Gastrocnemius medialis (tissue), 4 donors: Measurements from ENCODE around the gene CLEC5A. TPM values are rescaled to one million over a fixed set of nuclear protein-coding genes. Genes with fewer than 3 reads are reported as not detected.
"Not testable (repeated sequence)": the region's sequence is repeated elsewhere in the genome, so short reads cannot be mapped to it uniquely, and the experiment has no call there.

Source experiments
- ATAC-seq, 2 donors: fragments of 150-250 bp; one replicate each; pipeline ENCODE4 v1.9.1; 2016
- DNase-seq, 2 donors: peaks; one replicate each; pipeline ENCODE4 v3.0.0-alpha.2; 2019
- H3K27ac ChIP-seq, 4 donors: fragments of 200-600 bp; sonication (generic); 1 replicate in 1 of 4; 2 replicates in 3 of 4; pipeline ENCODE4 v1.5.1; 2016 to 2018; ENCODE audit warnings: mild to moderate bottlenecking in 2 of 4, moderate library complexity in 1 of 4
- H3K27me3 ChIP-seq, 3 donors: fragments of 200-600 bp; sonication (generic) in 2 of 3; 1 replicate in 1 of 3; 2 replicates in 2 of 3; pipeline versions ENCODE4 v1.5.1 to v1.6.0; 2016 to 2019; ENCODE audit warnings: mild to moderate bottlenecking in 1 of 3, moderate library complexity in 1 of 3
- H3K36me3 ChIP-seq, 2 donors: fragments of 200-600 bp; sonication (generic) in 1 of 2; one replicate each; pipeline ENCODE4 v1.5.1; 2017 to 2018
- H3K4me1 ChIP-seq, 2 donors: fragments of 200-600 bp; sonication (generic) in 1 of 2; one replicate each; pipeline ENCODE4 v1.5.1; 2016 to 2017; ENCODE audit warnings: mild to moderate bottlenecking in 2 of 2
- H3K4me3 ChIP-seq, 4 donors: fragments of 200-600 bp; sonication (generic) in 3 of 4; 1 replicate in 1 of 4; 2 replicates in 3 of 4; pipeline ENCODE4 v1.5.1; 2016 to 2019; ENCODE audit warnings: mild to moderate bottlenecking in 2 of 4
- H3K9me3 ChIP-seq, 3 donors: fragments of 200-600 bp; sonication (generic) in 2 of 3; 1 replicate in 1 of 3; 2 replicates in 2 of 3; pipeline ENCODE4 v1.5.1; 2016 to 2019
- CTCF ChIP-seq, 5 experiments: fragments of 450-650 bp in 3 of 5; fragments of 200-600 bp in 2 of 5; sonication (generic) in 2 of 5; IDR thresholded peaks in 4 of 5; conservative IDR thresholded peaks in 1 of 5; 1 replicate in 4 of 5; 2 replicates in 1 of 5; pipeline ENCODE4 v1.5.1; 2016 to 2019; ENCODE audit warnings: antibody characterized with exemption in 5 of 5, mild to moderate bottlenecking in 3 of 5, moderate library complexity in 3 of 5
- POLR2A ChIP-seq, 2 donors: fragments of 450-650 bp; IDR thresholded peaks; one replicate each; pipeline ENCODE4 v1.6.1; 2017; ENCODE audit warnings: antibody characterized with exemption in 2 of 2, mild to moderate bottlenecking in 2 of 2, moderate library complexity in 2 of 2
- in situ Hi-C, 4 donors: fragments of 200-750 bp; cut with MboI; loops; one replicate each; pipeline versions ENCODE4 v1.15.0 to v1.8.0; 2017; ENCODE audit warnings: low sequenced_read_pairs in 4 of 4
- intact Hi-C: fragments of 100-400 bp; cut with DNase I; formaldehyde crosslinking; loops from one replicate; pipeline ENCODE4 v1.15.1; 2023; ENCODE audit warnings: low total_unique reads
- total RNA-seq, 4 donors: library from RNA; depleted of rRNA; stranded (reverse); fragments of >200 nt; gene quantifications; one replicate each; pipeline versions ENCODE4 v1.1.0 to v1.2.3, GENCODE V29; 2016

The CLEC5A gene
- total RNA-seq, 4 donors from 2014 or later: not detected

- no peak for TF ChIP-seq POLR2A (IDR thresholded peaks at IDR 0.05)
- no peak for TF ChIP-seq CTCF (IDR thresholded peaks at IDR 0.05 in 4 of 5, conservative IDR thresholded peaks at IDR 0.05 in 1 of 5)
- Histone ChIP-seq H3K27ac (no peak overlapping the region), H3K9me3 (no peaks in the 10 kb centered on the region), H3K4me3 (no peak overlapping the region), H3K27me3 (no peaks in the 10 kb centered on the region), H3K36me3 (no peaks in the 10 kb centered on the region), H3K4me1 (no peaks in the 10 kb centered on the region)
- in situ Hi-C loops: no loop called here
- intact Hi-C loops: no loop called here
- DNase-seq (no peak), ATAC-seq (no peak)
These were observed 26.5 kb downstream of the CLEC5A start for GRCh38 chr7:141920281-141920680.

DNA sequence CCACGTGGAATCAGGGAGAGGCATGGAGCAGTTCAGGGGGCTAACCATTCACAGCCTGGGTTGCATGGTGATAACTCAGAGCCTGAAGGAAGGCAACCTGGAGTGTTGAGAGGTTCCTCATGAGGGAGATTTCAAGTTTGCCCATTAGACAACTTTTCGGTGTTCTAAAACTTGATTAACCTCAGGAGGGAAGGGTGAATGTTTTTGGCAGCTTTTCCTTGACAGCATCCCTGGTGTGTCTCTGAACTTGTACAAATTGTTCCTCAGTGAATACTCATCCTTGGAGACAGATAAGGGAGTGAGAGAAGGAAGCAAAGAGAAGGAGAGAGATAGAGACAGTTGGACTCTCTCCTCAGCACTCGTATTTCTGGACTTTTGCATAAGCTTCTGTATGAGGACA is 30.7 kb downstream of the CLEC5A start, which contains the start of gene OR9A4:
TSS of gene OR9A4 (plus strand) at position 301 of the 400 bp plus-strand sequence. CDS start 2,477 bp downstream, outside the sequence.
- ATAC-seq (no peak), DNase-seq (no peak)
- no peaks in the 10 kb centered on the region for H3K9me3 ChIP-seq
- H3K27me3 ChIP-seq: no peaks in the 10 kb centered on the region
- no peak within 1 kb of the TSS for H3K4me3 ChIP-seq
- no peak for TF ChIP-seq POLR2A (IDR thresholded peaks at IDR 0.05)
- no peak for TF ChIP-seq CTCF (IDR thresholded peaks at IDR 0.05 in 4 of 5, conservative IDR thresholded peaks at IDR 0.05 in 1 of 5)
- H3K36me3 ChIP-seq: no peaks in the 10 kb centered on the region
- intact Hi-C loops (no loop called here), in situ Hi-C loops (no loop called here)
- H3K27ac ChIP-seq: no peak within 1 kb of the TSS
- no peaks in the 10 kb centered on the region for H3K4me1 ChIP-seq

DNA sequence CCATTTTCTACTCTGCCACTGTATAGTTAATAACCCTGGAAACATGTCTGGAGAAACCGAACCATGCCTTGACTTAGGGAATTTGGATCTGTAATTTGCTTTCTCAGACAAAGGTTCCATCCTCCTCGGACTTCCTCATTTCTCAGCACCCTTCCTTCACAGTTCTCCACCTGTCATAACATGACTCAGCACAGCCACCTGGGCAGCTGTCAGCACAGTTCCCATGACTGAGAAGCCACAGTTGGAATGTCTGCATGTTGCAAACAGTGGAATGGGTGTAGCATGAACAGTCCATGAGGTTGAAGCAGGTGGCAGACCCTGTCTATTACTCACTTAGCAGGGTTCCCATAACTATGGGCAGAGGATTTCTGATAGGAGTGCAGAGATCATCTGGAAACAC is 31.2 kb downstream of the CLEC5A start:
- Histone ChIP-seq H3K27ac (no peak overlapping the region), H3K27me3 (no peaks in the 10 kb centered on the region), H3K4me3 (no peak overlapping the region), H3K36me3 (no peaks in the 10 kb centered on the region), H3K4me1 (no peaks in the 10 kb centered on the region), H3K9me3 (no peaks in the 10 kb centered on the region)
- ATAC-seq (no peak), DNase-seq (no peak)
- no peak for TF ChIP-seq CTCF (IDR thresholded peaks at IDR 0.05 in 4 of 5, conservative IDR thresholded peaks at IDR 0.05 in 1 of 5)
- no peak for TF ChIP-seq POLR2A (IDR thresholded peaks at IDR 0.05)
- intact Hi-C loops (no loop called here), in situ Hi-C loops (no loop called here)

GRCh38 chr7:141911391-141911790 is 35.4 kb downstream of the CLEC5A start:
- DNase-seq: no peak
- no peaks in the 10 kb centered on the region for H3K4me1 ChIP-seq
- no peaks in the 10 kb centered on the region for H3K36me3 ChIP-seq
- in situ Hi-C loops: no loop called here
- no peak for TF ChIP-seq CTCF (IDR thresholded peaks at IDR 0.05 in 4 of 5, conservative IDR thresholded peaks at IDR 0.05 in 1 of 5)
- TF ChIP-seq POLR2A (IDR thresholded peaks at IDR 0.05): no peak
- H3K4me3 ChIP-seq: no peak overlapping the region
- no peaks in the 10 kb centered on the region for H3K27me3 ChIP-seq
- H3K9me3 ChIP-seq: no peaks in the 10 kb centered on the region
- H3K27ac ChIP-seq: no peak overlapping the region
- intact Hi-C loops: no loop called here
- no peak for ATAC-seq

DNA sequence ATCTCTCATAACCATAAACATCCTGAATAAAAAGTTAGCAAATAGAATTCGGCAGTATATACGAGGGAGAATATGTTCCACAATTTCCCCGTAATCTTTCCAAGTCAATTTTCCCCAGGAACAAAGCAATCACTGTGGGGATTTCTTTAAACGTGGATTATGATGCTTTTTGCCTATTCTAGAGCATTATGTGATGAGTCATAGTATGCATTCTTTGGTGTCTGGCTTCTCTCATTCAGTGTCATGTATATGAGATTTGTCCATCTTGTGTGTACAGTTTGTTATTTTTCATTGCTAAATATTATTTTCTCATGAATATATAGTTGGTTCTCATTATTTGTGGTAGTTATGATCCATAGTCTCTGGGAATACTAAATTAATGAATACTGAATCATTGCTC is 40.5 kb downstream of the CLEC5A start:
- in situ Hi-C loops: no loop called here

GRCh38 chr7:141899366-141899765 is 47.4 kb downstream of the CLEC5A start:
- H3K9me3 ChIP-seq, H3K27me3 ChIP-seq, H3K4me1 ChIP-seq, intact Hi-C loops, H3K27ac ChIP-seq, in situ Hi-C loops, H3K36me3 ChIP-seq, H3K4me3 ChIP-seq, DNase-seq, ATAC-seq: not testable (repeated sequence)

More for the DNA sequence above, 40.5 kb downstream of the CLEC5A start:
- no peak for TF ChIP-seq CTCF (IDR thresholded peaks at IDR 0.05 in 4 of 5, conservative IDR thresholded peaks at IDR 0.05 in 1 of 5)
- Histone ChIP-seq H3K27ac (no peak overlapping the region), H3K36me3 (no peaks in the 10 kb centered on the region), H3K4me1 (no peaks in the 10 kb centered on the region), H3K27me3 (no peaks in the 10 kb centered on the region), H3K9me3 (no peaks in the 10 kb centered on the region), H3K4me3 (no peak overlapping the region)
- DNase-seq (no peak), ATAC-seq (no peak)
- intact Hi-C loops: no loop called here
